ENCODE results near the gene MINDY4.

Gene MINDY4

GRCh38 chr7:30874656-30875302, 103.6 kb downstream of the MINDY4 start:
- DNase-seq (ENCODE audit: low read depth in 3 of 3, low spot score in 1 of 3): no peak

- DNase-seq (ENCODE audit: low read depth in 3 of 3, low spot score in 1 of 3): no peak
Observed at GRCh38 chr7:30877015-30877769, 106.0 kb downstream of the MINDY4 start.

GRCh38 chr7:30877993-30878392, 106.8 kb downstream of the MINDY4 start:
- DNase-seq (ENCODE audit: low read depth in 3 of 3, low spot score in 1 of 3): no peak

- no peak for DNase-seq (ENCODE audit: low read depth in 3 of 3, low spot score in 1 of 3)
Observed at GRCh38 chr7:30879139-30880124, 108.2 kb downstream of the MINDY4 start.

GRCh38 chr7:30880125-30880720, 109.0 kb downstream of the MINDY4 start:
- DNase-seq (ENCODE audit: low read depth in 3 of 3, low spot score in 1 of 3): no peak

- DNase-seq (ENCODE audit: low read depth in 3 of 3, low spot score in 1 of 3): no peak
Observed at GRCh38 chr7:30880941-30881340, 109.7 kb downstream of the MINDY4 start.

- no peak for DNase-seq (ENCODE audit: low read depth in 3 of 3, low spot score in 1 of 3)
Observed at GRCh38 chr7:30881448-30881847, 110.2 kb downstream of the MINDY4 start.

- no peak for DNase-seq (ENCODE audit: low read depth in 3 of 3, low spot score in 1 of 3)
Observed at GRCh38 chr7:30884881-30885280, 113.7 kb downstream of the MINDY4 start.

- DNase-seq (ENCODE audit: low read depth in 3 of 3, low spot score in 1 of 3): no peak
Observed at GRCh38 chr7:30886608-30887011, 115.4 kb downstream of the MINDY4 start.

GRCh38 chr7:30887464-30887872, 116.3 kb downstream of the MINDY4 start:
- no peak for DNase-seq (ENCODE audit: low read depth in 3 of 3, low spot score in 1 of 3)

GRCh38 chr7:30888747-30889146, 117.5 kb downstream of the MINDY4 start:
- no peak for DNase-seq (ENCODE audit: low read depth in 3 of 3, low spot score in 1 of 3)

GRCh38 chr7:30890226-30890625, 119.0 kb downstream of the MINDY4 start:
- DNase-seq (ENCODE audit: low read depth in 3 of 3, low spot score in 1 of 3): no peak

- no peak for DNase-seq (ENCODE audit: low read depth in 3 of 3, low spot score in 1 of 3)
Observed at GRCh38 chr7:30893357-30893756, 122.1 kb downstream of the MINDY4 start.

GRCh38 chr7:30894009-30894408, 122.8 kb downstream of the MINDY4 start:
- DNase-seq (ENCODE audit: low read depth in 3 of 3, low spot score in 1 of 3): no peak

GRCh38 chr7:30894866-30895605, 123.8 kb downstream of the MINDY4 start:
- no peak for DNase-seq (ENCODE audit: low read depth in 3 of 3, low spot score in 1 of 3)

- no peak for DNase-seq (ENCODE audit: low read depth in 3 of 3, low spot score in 1 of 3)
Observed at GRCh38 chr7:30896036-30896435, 124.8 kb downstream of the MINDY4 start.

GRCh38 chr7:30896783-30897637, 125.8 kb downstream of the MINDY4 start:
- DNase-seq (ENCODE audit: low read depth in 3 of 3, low spot score in 1 of 3): no peak

- DNase-seq (ENCODE audit: low read depth in 3 of 3, low spot score in 1 of 3): no peak
Observed at GRCh38 chr7:30897770-30898169, 126.6 kb downstream of the MINDY4 start.

GRCh38 chr7:30898411-30898810, 127.2 kb downstream of the MINDY4 start:
- no peak for DNase-seq (ENCODE audit: low read depth in 3 of 3, low spot score in 1 of 3)

GRCh38 chr7:30899066-30899465, 127.8 kb downstream of the MINDY4 start:
- no peak for DNase-seq (ENCODE audit: low read depth in 3 of 3, low spot score in 1 of 3)
